Mucosa of rectum (tissue), 2 donors: ENCODE measurements around the gene TNFAIP8.

ENCODE experiments used
- H3K27ac ChIP-seq, 2 donors: one replicate each; pipeline ENCODE4 v1.7.0; 2013; ENCODE audit warnings: inconsistent platforms in 2 of 2, low read depth in 2 of 2, low read length in 2 of 2
- H3K27me3 ChIP-seq, 2 donors: one replicate each; pipeline ENCODE4 v1.7.0; 2013; ENCODE audit warnings: low read length in 2 of 2; ENCODE audit not compliant: control insufficient read depth in 2 of 2, insufficient read depth in 2 of 2
- H3K36me3 ChIP-seq, 2 donors: one replicate each; pipeline ENCODE4 v1.7.0; 2013; ENCODE audit warnings: low read length in 2 of 2; ENCODE audit not compliant: control insufficient read depth in 2 of 2, insufficient read depth in 2 of 2
- H3K4me1 ChIP-seq, 2 donors: one replicate each; pipeline ENCODE4 v1.7.0; 2013; ENCODE audit warnings: low read length in 2 of 2, mild to moderate bottlenecking in 1 of 2; ENCODE audit not compliant: control insufficient read depth in 2 of 2, insufficient read depth in 2 of 2
- H3K4me3 ChIP-seq, 2 donors: one replicate each; pipeline ENCODE4 v1.7.0; 2013; ENCODE audit warnings: low read length in 2 of 2
- H3K9ac ChIP-seq, 2 donors: one replicate each; pipeline ENCODE4 v1.7.0; 2013; ENCODE audit warnings: low read length in 2 of 2, low read depth in 1 of 2, mild to moderate bottlenecking in 1 of 2
- H3K9me3 ChIP-seq, 2 donors: one replicate each; pipeline ENCODE4 v1.7.0; 2013; ENCODE audit warnings: low read length in 2 of 2; ENCODE audit not compliant: control insufficient read depth in 2 of 2
- donor health status: healthy.
- donor health status: Normal muscosa, but diverticular disease.

The TNFAIP8 gene

DNA sequence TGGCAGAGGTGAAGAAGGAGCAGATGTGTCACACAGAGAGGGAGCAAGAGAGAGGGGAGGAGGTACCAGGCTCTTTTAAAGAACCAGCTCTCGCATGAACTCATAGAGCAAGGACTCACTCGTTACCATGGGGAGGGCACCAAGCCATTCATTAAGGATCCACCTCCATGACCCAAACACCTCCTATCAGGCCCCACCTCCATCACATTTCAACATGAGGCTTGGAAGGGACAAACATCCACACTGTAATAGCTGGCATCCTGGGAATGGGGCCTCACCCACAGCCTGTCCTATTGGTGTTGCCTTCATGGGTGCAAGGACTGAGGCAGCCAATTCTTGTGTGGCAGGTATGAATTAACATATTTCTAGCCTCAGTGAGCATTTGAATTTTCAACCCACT is 11.6 kb upstream of the TNFAIP8 start:
- Histone ChIP-seq H3K9ac (no peak overlapping the region), H3K27ac (no peak overlapping the region), H3K27me3 (no peaks in the 10 kb centered on the region), H3K9me3 (no peaks in the 10 kb centered on the region), H3K36me3 (no peaks in the 10 kb centered on the region), H3K4me3 (no peak overlapping the region), H3K4me1 (peaks cover 2 to 17% of the 10 kb centered on the region in 2 donors)

DNA sequence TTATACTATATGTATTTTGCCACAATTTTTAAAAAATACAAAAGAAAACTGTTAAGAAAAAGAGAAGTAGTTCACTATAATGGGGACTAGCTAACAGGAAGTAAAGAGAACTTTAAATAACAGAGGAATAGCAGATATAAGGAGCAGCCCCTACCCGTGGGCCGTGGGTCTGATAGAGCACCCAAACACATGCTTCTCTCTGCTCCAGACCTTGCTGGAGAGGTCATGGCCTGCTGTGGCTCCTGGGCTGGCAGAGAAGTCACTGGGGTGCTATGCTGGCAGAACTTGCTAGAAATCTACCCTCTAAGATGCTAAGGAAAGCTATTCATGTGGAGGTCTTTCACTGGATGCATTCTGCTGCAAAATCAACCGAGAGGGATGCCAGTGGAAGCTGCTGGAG is 10.0 kb upstream of the TNFAIP8 start:
- peaks cover 2 to 17% of the 10 kb centered on the region in 2 donors for H3K4me1 ChIP-seq
- H3K27ac ChIP-seq, result no peak overlapping the region
- H3K4me3 ChIP-seq, result no peak overlapping the region
- H3K36me3 ChIP-seq, result no peaks in the 10 kb centered on the region
- no peak overlapping the region for H3K9ac ChIP-seq
- H3K27me3 ChIP-seq, result no peaks in the 10 kb centered on the region
- no peaks in the 10 kb centered on the region for H3K9me3 ChIP-seq

DNA sequence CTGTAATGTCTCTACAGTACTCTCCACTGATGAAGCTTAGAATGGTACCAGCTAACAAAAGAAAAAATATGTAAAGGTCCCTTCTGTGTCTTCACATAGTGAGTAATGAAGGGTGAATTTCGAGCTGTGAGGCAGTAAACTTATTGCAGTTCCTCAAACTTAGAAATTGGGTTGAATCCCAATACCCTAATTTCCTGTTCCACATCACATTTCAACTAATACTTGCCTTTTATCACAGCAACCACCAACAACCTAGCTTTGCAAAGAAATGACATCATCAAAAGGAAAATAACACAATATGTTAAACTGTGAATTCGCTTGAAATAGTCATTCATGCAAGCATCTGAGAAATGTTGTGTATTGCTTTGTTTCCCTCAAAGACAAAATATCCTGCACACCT is 9.4 kb upstream of the TNFAIP8 start:
- H3K9ac ChIP-seq, result no peak overlapping the region
- no peaks in the 10 kb centered on the region for H3K36me3 ChIP-seq
- H3K27me3 ChIP-seq, result no peaks in the 10 kb centered on the region
- H3K4me1 ChIP-seq, result peaks cover 2 to 17% of the 10 kb centered on the region in 2 donors
- H3K27ac ChIP-seq, result no peak overlapping the region
- no peak overlapping the region for H3K4me3 ChIP-seq
- no peaks in the 10 kb centered on the region for H3K9me3 ChIP-seq

DNA sequence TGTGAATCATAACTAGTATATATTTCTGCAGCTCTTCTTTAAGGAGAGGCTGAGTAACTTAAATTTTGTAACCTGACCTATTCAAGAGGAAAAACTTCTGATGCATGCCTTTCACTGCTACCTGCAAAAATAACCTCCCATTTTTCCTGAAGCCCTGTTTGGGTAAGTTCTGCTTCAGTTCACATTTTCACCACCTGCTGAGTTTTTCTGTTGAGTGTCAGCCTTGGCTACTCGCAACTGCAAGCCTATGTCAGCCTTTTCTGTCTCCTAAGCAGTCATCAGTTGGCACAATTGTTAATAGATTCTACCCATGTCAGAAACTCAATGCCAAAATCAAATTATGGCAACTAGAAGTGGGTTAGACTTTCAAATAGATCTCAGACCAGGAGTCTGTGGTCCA is 8.2 kb upstream of the TNFAIP8 start:
- no peak overlapping the region for H3K4me3 ChIP-seq
- H3K4me1 ChIP-seq, result peaks cover 2 to 16% of the 10 kb centered on the region in 2 donors
- no peak overlapping the region for H3K27ac ChIP-seq
- H3K9ac ChIP-seq, result no peak overlapping the region
- no peaks in the 10 kb centered on the region for H3K36me3 ChIP-seq
- no peaks in the 10 kb centered on the region for H3K9me3 ChIP-seq
- no peaks in the 10 kb centered on the region for H3K27me3 ChIP-seq

DNA sequence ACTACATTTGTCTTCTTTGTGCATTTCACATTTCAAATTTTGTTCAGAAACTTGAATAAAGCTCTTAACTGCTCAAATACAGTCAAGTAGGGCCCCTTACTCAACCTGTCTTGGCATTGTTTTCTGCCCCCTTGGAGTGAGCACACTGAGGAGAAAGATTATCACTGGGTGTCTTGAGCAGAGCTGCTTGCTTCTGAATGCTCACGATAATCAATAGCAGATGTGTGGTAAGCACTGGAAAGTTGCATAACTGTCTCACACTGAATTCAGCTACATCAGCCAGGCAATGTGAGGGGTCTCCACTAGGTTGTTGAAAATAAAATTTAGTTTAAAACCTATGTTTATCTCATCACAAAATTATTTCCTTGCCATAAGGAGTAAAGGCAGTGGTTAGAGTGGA is 7.8 kb upstream of the TNFAIP8 start:
- no peaks in the 10 kb centered on the region for H3K27me3 ChIP-seq
- no peak overlapping the region for H3K9ac ChIP-seq
- no peak overlapping the region for H3K27ac ChIP-seq
- H3K36me3 ChIP-seq, result no peaks in the 10 kb centered on the region
- no peaks in the 10 kb centered on the region for H3K9me3 ChIP-seq
- H3K4me3 ChIP-seq, result no peak overlapping the region
- peaks cover 2 to 12% of the 10 kb centered on the region in 2 donors for H3K4me1 ChIP-seq

DNA sequence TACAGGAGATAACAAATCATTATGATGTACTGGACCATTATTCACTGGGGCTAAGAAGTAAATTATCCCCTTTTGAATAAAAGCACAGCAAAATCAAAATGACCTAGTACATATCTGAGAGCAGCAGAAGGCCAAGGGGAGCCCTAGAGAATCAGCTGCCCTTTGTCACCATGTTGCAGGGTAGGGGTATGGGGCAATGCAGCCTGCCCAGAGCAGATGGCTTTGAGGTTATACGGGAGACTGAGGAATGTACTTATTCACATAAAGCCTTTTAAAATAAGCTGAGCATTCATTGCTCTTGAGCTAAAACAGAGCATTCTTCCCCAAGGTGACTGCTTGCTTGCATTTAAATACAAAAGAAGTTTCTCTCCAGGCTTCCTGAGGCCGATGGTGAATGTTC is 2.6 kb upstream of the TNFAIP8 start:
- Histone ChIP-seq H3K36me3 (no peaks in the 10 kb centered on the region), H3K27ac (no peak overlapping the region), H3K27me3 (no peaks in the 10 kb centered on the region), H3K4me1 (peaks cover 4 to 25% of the 10 kb centered on the region in 2 donors), H3K9ac (peak overlapping the region in 1 of 2 donors; percentile 15), H3K4me3 (no peak overlapping the region), H3K9me3 (no peaks in the 10 kb centered on the region)

- H3K36me3 ChIP-seq, result no peaks in the 10 kb centered on the region
- H3K4me1 ChIP-seq, result peaks cover 6 to 28% of the 10 kb centered on the region in 2 donors
- H3K27ac ChIP-seq, result peak overlapping the region; percentile 2 to 26
- H3K27me3 ChIP-seq, result no peaks in the 10 kb centered on the region
- no peaks in the 10 kb centered on the region for H3K9me3 ChIP-seq
- peak overlapping the region in 1 of 2 donors; percentile 15 for H3K9ac ChIP-seq
- peak overlapping the region in 1 of 2 donors; percentile 9 for H3K4me3 ChIP-seq
Observed at GRCh38 chr5:119353686-119354366, 2.0 kb upstream of the TNFAIP8 start.

- Histone ChIP-seq H3K4me1 (peaks cover 9 to 34% of the 10 kb centered on the region in 2 donors), H3K27me3 (no peaks in the 10 kb centered on the region), H3K9ac (peak overlapping the region; percentile 41 to 54), H3K36me3 (no peaks in the 10 kb centered on the region), H3K9me3 (no peaks in the 10 kb centered on the region), H3K4me3 (peak overlapping the region in 1 of 2 donors; percentile 82), H3K27ac (peak overlapping the region in 1 of 2 donors; percentile 11)
Observed at GRCh38 chr5:119354537-119355243, 1.1 kb upstream of the TNFAIP8 start.

GRCh38 chr5:119355244-119355638 is 578 bp upstream of the TNFAIP8 start:
- Histone ChIP-seq H3K36me3 (no peaks in the 10 kb centered on the region), H3K27ac (peak overlapping the region in 1 of 2 donors; percentile 11), H3K9ac (peak overlapping the region; percentile 41 to 54), H3K4me1 (peaks cover 13 to 34% of the 10 kb centered on the region in 2 donors), H3K27me3 (no peaks in the 10 kb centered on the region), H3K9me3 (no peaks in the 10 kb centered on the region), H3K4me3 (peak overlapping the region; percentile 71 to 82)

GRCh38 chr5:119356612-119357188 is 881 bp downstream of the TNFAIP8 start:
- H3K4me3 ChIP-seq, result peak overlapping the region; percentile 71 to 82
- H3K4me1 ChIP-seq, result peaks cover 13 to 37% of the 10 kb centered on the region in 2 donors
- peak overlapping the region in 1 of 2 donors; percentile 74 for H3K27ac ChIP-seq
- no peaks in the 10 kb centered on the region for H3K36me3 ChIP-seq
- no peaks in the 10 kb centered on the region for H3K9me3 ChIP-seq
- H3K27me3 ChIP-seq, result no peaks in the 10 kb centered on the region
- H3K9ac ChIP-seq, result peak overlapping the region in 1 of 2 donors; percentile 72
